HG02571 (cell line): ENCODE measurements around the gene TSPAN2.

ENCODE experiments used
- ATAC-seq: cut with Tn5 transposase; IDR thresholded peaks from one replicate; pipeline ENCODE4 v1.9.1; 2021; ENCODE audit warnings: mild to moderate bottlenecking, moderate library complexity; ENCODE audit not compliant: unreplicated experiment

The TSPAN2 gene

GRCh38 chr1:115114308-115114707 lies 25.0 kb upstream of the TSPAN2 start:
- ATAC-seq: no peak

DNA sequence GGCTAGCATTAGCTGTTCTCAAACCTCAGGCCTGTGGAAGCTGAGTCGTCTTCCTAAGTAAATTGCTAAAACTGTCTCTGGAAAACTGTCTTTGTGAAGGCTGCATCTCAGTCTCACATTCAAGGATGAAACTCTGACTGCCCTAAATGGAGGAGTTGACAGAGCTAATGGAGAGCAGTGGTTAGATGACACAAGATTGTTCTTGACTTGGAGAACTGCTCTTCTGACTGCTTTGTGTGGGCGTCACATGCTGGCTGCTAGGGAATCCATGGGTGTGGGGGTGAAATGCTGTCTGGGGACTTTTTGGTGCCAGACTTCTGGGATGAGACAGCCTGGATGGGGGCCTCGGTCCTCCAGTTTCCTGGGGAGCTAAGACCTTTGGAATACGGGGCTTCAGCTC lies 24.5 kb upstream of the TSPAN2 start:
- no peak for ATAC-seq

- no peak for ATAC-seq
These were observed 23.4 kb upstream of the TSPAN2 start for GRCh38 chr1:115112496-115113375.

DNA sequence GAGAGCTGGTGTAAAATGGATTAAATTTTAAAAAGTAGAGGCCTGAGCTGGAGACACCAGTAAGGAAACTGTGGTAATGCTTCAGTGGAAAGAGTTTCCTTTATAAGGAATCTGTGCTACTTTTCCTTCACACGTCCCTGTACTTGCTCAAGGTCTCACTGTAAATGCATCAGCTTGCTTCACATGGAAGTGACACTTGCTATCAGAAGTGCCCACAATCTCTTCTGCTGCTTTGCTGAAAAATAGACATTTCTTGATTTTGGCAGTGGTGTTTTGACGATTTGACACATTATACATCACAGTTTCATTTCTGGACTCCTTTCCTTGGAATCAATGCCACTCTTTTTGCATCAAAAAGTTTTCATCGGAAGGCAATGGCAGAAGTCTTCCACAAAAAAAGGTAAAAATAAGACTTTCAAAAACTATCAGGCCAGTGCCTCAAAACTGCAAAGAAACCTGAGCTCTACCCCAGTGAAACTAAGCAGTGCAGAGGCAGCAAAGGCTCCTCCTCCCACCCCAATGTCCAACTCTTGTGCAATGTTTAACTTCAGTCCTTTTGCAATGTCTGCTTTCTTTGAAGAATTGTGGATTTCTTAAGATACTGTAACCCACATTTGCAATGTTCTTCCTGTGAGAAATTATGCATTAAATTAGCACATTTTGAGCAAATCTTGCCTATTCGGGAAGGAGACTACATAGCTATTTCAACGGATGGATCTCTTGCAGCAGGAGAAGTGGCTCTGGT lies 18.4 kb upstream of the TSPAN2 start:
- ATAC-seq: no peak

- no peak for ATAC-seq
These were observed 16.5 kb upstream of the TSPAN2 start for GRCh38 chr1:115105831-115106230.

DNA sequence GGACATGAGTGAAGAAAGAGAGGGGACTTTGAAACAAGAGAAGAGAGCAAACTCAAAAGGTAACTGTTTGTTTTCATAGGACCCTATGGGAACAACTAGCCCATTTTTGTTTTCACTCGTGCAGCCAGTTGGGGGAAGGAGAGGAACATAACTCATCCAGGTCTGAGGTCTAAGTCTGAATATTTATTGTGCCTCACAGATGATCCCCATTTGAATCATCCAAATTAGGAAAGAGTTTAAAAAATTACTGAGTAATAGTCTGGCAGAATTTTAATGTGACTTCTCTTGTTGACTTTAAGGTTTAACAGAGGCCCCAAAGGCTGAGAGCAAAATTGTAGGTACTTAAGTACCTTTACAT lies 10.4 kb upstream of the TSPAN2 start:
- no peak for ATAC-seq

DNA sequence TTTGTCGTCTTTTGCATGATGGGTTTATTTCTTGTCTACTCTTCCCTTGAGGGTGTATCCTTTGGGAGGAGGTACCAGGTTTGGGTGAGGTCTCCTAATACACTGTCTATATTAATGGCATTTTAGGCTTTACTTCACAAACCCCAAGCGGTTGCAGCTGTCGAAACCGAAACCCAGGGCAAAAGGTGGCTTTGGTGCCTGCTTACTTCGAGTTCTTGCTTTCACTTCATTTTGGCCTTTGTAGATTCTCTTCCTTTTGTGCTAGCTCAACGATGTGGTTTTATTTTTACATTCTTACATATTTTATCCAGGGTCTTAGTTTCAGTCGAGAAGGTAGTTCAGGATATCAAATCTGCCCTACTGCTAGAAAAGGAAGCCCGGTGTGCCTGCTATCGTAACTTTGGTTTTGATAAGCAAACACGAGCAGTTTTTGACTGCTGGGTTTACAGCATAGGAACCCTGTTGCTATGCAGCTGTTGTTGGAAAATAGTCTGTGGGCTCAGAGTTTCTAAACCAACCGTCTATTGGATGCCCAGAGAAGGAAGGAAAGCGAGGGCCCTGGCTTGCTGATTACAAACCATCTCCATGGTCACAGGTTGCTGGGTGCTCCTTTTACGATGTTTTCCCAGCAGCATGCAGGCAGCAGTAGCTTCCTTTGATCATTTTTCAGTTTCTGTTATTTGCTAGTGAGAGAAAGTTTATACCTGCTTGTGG lies 9.8 kb upstream of the TSPAN2 start:
- ATAC-seq: peak; percentile 92

GRCh38 chr1:115092175-115092574 lies 2.9 kb upstream of the TSPAN2 start:
- no peak for ATAC-seq

DNA sequence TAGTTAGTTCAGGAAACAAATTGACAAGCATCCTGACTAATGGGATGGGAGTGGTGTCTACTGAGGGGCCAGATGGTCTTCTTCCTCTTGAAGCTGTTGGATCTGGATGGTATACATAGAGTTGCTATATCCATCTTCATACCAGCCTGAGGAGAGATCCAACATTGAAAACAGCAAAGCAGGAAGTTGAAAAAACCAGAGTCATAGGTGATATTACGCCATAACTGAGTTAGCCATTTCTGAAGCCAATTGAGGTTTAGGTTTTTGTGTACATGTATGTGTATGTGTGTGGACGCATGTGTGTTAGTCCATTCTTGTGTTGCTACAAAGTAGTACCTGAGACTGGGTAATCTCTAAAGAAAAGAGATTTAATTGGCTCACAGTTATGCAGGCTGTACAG lies 2.3 kb upstream of the TSPAN2 start:
- no peak for ATAC-seq

DNA sequence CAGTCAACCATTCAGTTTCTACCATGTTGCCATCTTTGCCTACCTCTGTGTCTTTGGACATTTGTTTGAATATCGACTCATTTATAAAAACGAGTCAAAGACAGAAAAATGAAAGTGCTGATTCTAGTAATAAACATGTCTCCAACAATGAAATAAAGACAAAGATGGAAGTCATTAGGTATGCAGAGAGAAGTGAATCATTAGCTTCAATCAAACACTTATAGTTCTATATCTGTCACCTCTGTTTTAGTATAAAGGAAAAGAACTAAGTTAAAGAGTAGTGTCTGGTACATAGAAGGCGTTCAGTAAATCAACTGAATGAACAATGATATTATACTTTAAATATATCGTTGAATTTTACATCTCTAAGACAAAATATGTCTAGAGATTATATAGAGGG lies 1.7 kb upstream of the TSPAN2 start:
- ATAC-seq: no peak

DNA sequence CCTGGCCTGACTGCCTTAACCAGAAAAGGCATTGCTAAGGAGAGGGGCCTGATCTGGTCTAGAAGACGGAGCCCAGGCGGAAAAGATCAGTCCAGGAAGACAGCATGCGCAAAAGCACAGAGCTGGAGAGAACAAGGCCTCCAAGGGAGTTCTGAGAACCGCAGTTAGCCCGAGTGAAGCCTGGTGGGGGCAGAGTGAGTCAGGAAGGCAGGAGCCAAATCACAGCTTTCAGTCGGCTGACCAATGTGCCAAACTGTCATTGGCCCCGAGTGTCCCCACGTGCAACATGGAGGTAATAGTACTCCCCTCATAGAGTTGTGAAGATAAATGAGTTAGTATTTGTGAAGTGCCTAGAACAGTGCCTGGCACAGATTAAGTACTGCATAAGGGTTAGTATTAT lies 1.2 kb upstream of the TSPAN2 start:
- ATAC-seq: no peak

DNA sequence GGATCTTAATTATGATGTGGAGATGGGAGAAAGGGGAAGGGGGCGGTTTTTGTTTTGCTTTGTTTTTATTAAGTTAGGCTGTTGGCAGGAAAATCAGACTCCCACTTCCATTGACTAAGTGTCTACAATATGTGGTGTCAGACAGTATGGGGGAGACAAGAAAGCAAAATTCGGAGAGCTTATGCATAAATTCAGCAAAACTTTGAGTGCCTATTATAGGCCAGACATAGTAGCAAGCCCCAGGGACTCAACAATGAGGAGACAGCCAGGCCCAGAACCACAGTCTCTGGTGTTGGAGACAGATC lies 835 bp upstream of the TSPAN2 start:
- ATAC-seq: no peak

- ATAC-seq: no peak
These were observed 358 bp downstream of the TSPAN2 start for GRCh38 chr1:115088871-115089419.

- no peak for ATAC-seq
These were observed 1.1 kb downstream of the TSPAN2 start for GRCh38 chr1:115088115-115088778.

DNA sequence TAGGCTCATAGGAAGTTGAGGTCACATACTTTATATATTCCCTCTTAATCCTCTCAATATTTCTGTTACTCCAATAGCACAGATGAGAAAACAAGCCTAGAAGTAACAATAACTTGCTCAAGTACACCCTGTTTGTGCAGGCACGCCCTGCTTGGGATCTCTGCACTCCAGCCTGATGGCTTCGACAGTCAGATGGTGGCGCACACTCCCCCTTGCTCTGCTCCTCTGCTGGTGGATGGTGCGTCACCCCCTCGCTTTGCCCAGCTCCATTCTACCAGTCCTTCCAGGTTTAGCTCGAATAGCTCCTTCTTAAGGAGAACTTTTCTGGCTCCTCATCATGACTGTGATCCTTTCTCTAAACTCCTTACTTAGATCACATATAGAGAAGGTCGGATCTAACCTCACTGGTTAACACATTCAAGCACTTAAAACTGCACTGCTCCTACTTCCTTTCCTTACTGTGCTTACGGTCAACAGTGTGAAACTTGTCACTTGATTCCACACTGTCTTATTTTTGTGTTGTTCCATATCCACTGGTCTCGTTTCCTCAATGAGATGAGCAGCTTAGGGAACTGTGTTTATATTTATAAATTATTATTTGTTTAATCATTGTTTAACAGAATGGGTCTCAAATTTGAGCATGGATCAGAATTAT lies 3.0 kb downstream of the TSPAN2 start:
- ATAC-seq: no peak

DNA sequence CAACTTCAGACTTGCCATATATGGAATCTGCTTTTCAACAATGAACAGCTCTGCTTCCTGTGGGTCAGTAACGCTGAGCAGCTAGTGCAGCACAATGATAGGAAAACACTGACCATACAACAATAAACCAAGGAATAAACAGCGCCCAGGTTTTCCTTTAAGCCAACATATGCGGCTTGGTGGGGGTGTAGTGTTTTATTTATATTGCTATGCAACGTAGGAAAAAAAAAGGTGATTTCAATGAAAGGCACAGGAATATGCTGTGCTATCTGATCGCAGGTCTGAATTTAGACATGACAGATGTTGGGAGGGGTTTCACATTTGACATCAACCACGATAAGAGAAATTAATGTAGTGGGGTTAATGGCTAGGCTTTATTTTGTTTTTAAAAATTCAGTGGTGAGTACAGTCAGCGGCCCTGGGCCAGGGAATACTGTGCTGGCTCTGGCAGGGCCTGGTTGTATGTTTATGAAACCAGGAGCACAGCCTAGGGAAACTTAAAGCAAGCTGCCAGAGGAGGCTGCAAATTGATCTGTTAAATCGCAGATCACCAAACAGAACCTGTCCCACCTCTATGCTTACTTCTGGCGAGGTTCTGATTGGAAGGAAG lies 4.3 kb downstream of the TSPAN2 start:
- ATAC-seq: no peak

- no peak for ATAC-seq
These were observed 6.4 kb downstream of the TSPAN2 start for GRCh38 chr1:115082949-115083348.

DNA sequence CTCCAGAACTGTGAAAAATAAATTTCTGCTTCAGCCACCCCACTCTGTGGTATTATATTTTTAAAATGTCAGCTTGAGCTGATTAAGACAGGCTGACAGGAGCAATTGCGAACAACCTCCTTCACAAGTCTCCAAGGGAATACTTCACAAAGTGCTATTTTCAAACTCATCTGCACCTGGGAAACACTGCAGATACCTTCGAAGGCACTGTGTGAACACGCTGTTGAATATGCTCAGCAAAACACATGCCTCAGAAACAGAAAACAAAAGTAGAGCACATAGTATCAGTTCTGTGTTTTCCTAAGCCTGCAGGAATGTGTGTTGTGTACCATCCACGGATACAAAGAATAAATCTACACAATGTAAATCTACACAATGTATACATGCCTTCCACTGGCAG lies 10.6 kb downstream of the TSPAN2 start:
- ATAC-seq: no peak

DNA sequence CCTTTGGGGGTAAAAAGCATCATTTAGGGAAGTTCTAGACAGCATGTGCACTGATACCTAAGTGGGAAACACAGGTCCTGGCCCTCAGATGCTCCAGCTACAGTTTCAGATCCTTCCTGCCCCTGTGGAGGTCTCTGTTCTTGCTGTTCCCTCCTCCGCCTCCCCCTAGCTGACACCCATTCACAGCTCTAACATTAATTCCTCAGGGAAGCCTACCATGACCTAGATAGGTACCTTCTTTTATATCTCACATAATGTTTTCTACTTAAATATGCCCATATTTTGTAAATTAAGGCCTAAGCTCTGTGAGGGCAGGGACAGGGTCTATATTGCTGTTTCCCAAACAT lies 11.3 kb downstream of the TSPAN2 start:
- no peak for ATAC-seq

DNA sequence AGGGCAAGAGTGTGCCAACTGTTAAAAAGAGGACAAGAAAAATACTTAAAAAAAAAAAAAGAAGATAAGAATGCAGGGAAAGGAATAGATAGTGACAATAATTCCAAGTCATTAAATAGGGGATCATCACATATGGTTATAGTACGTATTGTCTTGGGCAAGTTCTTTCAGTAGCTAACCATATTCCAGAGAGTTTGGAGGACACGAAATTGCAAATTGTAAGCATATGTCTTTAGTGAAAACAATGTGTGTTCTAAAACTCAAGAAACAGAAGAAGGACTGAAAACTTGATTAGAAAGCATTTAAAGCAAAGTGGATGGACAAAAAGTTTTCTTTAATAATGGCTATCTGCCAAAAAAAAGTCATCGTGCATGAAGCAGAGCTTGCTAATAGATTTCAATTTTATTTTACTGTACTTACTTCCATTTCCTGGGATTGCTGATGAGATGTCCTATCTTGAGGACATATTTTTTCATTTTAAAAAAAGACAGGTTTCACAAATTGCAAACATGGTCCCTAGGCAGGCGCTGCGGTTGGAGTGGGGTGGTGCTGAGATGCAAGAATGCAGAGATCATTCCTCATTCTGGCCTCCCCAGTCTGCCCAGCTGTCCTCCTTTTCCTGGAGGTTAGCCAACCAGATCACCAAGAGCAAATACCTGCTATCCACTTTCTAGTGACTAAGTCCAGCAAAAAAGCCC lies 11.9 kb downstream of the TSPAN2 start:
- ATAC-seq: no peak
